Fibroblast of lung (primary cell): ENCODE results near the gene TRIM44.

Experiments
- CTCF ChIP-seq, 2 donors: IDR thresholded peaks in 1 of 2; conservative IDR thresholded peaks in 1 of 2; 1 replicate in 1 of 2; 2 replicates in 1 of 2; pipeline ENCODE4 v1.5.1; 2011 to 2012; ENCODE audit warnings: low read length in 2 of 2, control low read depth in 1 of 2, inconsistent platforms in 1 of 2, low read depth in 1 of 2, mild to moderate bottlenecking in 1 of 2
- EZH2 ChIP-seq: IDR thresholded peaks from 2 replicates; pipeline ENCODE4 v1.5.1; 2012; ENCODE audit warnings: low read length, control low read depth, mild to moderate bottlenecking; ENCODE audit errors: missing control alignments

- TF ChIP-seq CTCF (conservative IDR thresholded peaks at IDR 0.05 in 1 of 2, IDR thresholded peaks at IDR 0.05 in 1 of 2; ENCODE audit: low read depth in 1 of 2, low read length in 2 of 2) (peak in 1 of 2 donors; percentile 22), EZH2 (no peak)
Measured at GRCh38 chr11:35799655-35800054, 137.1 kb downstream of the TRIM44 start.
